Activated T-cell treated with anti-CD3 and anti-CD28 coated beads, Interleukin-2, amount 50 U/mL, for 1 hour (primary cell): ENCODE data around the gene ZBTB42.
A peak's percentile ranks its signal among the peaks of the same experiment; 100 is the strongest.

ENCODE experiments used
- DNase-seq: peaks from one replicate; pipeline ENCODE4 v3.0.0-alpha.2; 2020

The ZBTB42 gene

GRCh38 chr14:104800771-104801519 lies at the start of gene ZBTB42:
Gene ZBTB42 (plus strand): TSS chr14:104801101. CDS start chr14:104801198, 97 bp downstream.
- peak; percentile 75 for DNase-seq

DNA sequence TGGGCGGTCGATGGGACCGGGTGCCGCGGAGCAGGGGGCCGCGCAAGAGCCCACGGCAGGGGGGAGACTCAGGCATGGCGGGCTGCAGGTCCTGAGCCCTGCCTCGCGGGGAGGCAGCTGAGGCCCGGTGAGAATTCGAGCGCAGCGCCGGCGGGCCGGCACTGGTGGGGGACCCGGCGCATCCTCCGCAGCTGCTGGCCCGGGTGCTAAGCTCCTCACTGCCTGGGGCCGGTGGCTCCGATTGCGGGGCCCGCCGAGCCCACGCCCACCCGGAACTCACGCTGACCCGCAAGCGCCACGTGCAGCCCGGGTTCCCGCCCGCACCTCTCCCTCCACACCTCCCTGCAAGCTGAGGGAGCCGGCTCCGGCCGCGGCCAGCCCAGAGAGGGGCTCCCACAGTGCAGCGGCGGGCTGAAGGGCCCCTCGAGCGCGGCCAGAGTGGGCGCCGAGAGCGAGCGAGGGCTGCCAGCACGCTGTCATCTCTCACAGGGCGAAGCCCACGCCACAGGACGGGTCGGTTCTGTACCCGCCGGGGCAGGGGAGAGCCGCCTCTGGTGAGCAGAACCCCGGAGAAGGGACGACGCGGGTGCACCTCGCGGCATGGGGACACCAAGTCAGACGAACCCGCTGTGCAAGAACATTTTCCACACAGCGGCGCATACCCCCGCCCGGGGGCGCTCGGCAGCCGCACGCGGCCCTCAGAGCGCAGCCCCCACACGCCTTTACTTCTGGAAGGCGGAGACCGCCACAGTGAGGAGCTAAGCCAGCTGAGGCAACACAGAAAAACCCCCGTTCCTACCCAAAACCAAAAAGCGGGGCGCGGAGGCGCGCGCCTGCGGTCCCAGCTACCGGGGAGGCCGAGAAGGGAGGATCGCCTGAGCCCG lies 49.1 kb upstream of the ZBTB42 start:
- DNase-seq = no peak

DNA sequence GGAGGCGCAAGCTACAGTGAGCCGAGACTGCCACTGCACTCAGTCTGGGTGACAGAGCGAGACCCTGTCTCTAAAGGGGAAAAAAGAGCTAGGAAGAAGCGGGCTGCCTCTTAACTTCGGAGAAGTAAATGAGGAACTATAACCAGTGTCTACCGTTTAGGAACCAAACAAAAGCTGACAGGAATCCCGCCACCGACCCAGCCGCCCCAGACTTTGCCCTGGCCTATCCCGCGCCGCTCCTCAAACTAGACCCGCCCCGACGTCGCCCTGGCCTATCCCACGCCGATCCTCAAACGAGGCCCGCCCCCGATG lies 48.5 kb upstream of the ZBTB42 start:
- DNase-seq = no peak

- peak; percentile 99 for DNase-seq
Measured at GRCh38 chr14:104752735-104753527, 48.0 kb upstream of the ZBTB42 start, which contains the start of gene SIVA1. Gene SIVA1 (plus strand): TSS chr14:104753147. CDS start chr14:104753202, 55 bp downstream.

- DNase-seq = peak; percentile 36
Measured at GRCh38 chr14:104753528-104754212, 47.2 kb upstream of the ZBTB42 start.

GRCh38 chr14:104754213-104754851 lies 46.6 kb upstream of the ZBTB42 start:
- no peak for DNase-seq

DNA sequence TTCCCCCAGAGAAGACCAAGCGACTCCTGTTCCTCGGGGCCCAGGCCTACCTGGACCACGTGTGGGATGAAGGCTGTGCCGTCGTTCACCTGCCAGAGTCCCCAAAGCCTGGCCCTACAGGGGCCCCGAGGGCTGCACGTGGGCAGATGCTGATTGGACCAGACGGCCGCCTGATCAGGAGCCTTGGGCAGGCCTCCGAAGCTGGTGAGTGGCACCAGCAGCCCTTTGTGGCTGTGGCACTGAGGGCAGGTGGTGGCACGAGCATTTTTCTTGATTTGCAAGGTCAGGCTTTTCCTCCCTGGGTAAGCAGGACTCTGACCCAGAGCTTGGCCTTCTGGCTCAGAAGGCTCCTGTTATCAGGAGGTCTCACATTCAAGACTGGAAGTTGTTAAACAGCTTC lies 45.3 kb upstream of the ZBTB42 start:
- DNase-seq = no peak

DNA sequence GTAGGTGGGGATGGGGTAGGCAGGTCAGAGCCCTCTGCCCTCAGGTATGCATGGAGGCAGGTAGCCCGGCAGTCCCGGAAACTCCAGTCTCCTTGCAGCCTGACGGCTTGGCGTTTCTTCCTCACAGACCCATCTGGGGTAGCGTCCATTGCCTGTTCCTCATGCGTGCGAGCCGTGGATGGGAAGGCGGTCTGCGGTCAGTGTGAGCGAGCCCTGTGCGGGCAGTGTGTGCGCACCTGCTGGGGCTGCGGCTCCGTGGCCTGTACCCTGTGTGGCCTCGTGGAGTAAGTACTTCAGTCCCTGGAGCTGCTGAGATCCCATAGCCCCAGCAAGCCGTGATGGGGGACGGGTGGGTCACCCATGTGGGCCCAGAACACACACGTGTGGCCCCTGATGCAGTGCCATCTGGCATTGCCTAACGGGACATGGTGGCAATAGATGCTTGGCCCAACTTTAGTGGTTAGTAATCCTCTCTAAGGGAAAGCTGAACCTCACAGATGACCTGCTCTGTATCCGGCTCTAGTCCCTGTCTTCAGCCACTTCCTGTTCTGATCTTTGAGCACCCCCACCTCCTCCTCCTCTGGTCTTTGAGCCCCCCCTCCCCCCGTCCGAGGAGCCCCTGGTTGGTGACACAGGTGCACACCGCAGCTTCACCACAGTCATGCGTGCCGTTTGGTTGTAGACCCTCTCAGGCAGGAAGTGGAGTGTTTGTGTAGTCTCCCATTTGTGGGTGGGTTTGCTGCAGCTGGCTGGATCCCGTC lies 44.2 kb upstream of the ZBTB42 start:
- no peak for DNase-seq

DNA sequence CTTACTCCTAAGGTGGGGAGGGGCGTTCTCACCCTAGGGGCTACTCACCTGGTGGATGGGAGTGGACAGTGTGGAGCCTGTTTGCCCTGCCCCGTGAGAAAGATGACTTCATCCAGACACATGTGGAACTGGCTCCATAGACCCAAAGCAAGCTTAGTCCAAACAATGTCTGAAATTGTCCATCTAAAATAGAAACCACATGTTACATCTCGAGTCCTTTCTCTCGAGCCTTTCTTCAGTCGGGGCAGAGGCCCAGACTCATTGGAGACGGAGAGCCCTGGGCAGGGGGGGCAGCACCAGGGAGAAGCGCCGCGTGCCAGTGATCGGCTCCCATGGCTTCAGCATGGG lies 43.7 kb upstream of the ZBTB42 start:
- DNase-seq = no peak

GRCh38 chr14:104757681-104758392 lies 43.1 kb upstream of the ZBTB42 start:
- no peak for DNase-seq

GRCh38 chr14:104758981-104759969 lies 41.6 kb upstream of the ZBTB42 start:
- no peak for DNase-seq

GRCh38 chr14:104765517-104765916 lies 35.4 kb upstream of the ZBTB42 start:
- no peak for DNase-seq

DNA sequence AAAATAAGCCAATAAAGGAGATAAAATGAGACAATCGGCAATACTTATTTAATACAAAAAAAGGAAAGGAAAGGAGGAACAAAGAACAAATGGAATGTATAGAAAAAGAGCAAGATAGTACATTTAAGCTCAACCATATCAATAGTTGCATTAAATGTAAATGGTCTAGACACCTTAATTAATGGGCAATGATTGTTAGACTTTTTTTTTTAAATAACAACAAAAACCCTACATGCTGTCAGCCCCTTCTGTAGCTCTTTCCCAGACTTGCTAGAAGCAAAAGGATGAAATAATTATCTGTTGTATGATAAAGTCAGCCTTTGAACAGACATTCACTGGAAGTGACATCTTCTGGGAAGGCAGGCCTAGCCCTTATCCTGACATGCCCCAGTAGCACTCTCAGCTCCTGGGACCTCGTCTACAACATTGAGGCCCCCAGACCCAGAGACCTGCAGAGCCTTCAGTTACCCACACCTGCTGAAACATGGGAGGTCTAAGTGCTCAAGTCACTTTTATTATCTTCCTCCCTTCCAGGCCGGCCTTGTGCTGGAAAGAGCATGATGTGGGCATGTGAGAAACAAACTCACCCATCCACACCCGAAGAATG lies 34.5 kb upstream of the ZBTB42 start:
- no peak for DNase-seq

- DNase-seq = no peak
Measured at GRCh38 chr14:104766863-104767633, 33.9 kb upstream of the ZBTB42 start.

DNA sequence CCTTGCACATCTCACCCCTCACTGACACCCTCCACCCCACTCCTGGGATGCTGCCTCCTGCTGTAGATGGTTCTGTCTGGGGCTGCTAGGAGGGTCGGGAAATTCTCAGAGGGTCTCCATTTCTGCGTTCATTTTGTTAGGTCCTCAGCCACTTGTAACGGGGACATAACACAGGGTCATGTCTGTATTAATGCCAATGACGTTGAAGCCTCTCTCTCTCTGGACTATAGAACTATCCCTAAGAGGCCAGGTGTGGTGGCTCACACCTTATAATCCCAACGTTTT lies 33.3 kb upstream of the ZBTB42 start:
- DNase-seq = no peak

DNA sequence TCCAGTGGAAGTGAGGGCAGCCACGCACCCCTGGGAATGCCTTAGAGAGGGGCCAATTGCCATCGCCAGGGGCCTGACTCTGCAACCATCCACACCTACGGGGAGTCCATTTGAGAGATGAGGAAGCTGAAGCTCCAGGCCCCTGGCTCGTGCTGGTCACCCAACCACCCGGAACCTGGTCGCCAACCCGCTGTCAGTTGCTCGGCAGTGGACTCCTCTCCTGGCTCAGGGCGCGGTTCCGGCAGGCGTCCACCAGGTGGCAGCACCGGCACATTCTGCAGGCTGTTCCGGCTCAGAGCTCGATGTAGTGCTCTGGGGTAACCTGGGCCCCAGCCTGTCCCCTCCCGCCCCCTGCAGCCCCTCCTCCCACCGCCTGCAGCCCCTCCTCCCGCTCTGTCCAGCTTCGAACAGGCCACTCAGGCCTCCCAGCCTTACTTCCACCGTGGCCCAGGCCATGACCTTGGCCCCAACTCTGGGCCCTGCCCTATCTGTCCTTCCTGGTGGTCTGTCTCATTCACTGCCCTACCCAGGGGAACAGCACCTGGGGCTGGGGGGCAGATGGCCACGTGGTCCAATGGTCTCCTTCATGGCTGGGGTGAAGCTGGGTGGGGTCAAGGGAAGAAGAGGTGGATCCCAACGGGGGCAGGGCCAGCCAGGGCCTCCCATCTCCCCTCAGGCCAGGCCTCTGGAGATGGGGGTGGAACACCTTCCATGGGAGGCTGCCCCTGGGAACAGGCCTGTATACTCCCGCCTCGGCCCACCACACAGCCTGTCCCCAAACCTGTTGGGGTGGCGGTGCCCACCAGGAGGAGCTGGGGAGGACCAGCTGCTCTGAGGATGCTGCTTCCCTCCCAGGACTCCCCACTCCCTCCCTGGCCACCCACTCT lies 32.2 kb upstream of the ZBTB42 start:
- peak; percentile 94 for DNase-seq

- DNase-seq = no peak
Measured at GRCh38 chr14:104769324-104770071, 31.4 kb upstream of the ZBTB42 start.
